ENCODE results near the gene BOLL. TPM values are rescaled to one million over a fixed set of nuclear protein-coding genes. Genes with fewer than 3 reads are reported as not detected.
A peak's percentile ranks its signal among the peaks of the same experiment; 100 is the strongest.

The BOLL gene
- total RNA-seq, 3 donors from 2014 or later, result 0.29 TPM; not detected in 2

DNA sequence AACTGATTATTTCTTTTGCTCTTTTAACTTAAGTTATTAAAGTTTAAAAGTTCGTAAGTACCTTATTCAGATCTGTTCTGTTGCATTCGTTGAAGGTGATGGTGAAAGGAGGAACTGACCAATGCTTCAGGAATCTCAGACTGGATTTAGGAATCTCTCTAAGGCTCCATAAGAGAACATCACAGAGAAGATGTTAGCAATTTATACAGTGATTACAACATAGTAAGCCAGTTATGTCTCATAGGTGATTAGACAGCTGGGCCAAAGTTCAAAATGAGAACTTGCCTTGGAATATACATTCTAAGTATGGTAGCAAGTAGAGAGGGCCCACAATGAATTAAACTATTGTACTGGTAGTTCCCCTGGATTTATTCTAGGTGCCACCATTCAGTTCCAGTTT, 76.8 kb downstream of the BOLL start:
- Histone ChIP-seq H3K4me1 (peaks cover 0 to 25% of the 10 kb centered on the region in 2 donors), H3K27me3 (no peaks in the 10 kb centered on the region), H3K27ac (no peak overlapping the region), H3K36me3 (no peaks in the 10 kb centered on the region), H3K4me3 (peak overlapping the region in 1 of 3 donors; percentile 3), H3K9me3 (no peaks in the 10 kb centered on the region)
- TF ChIP-seq, protein P1, sequence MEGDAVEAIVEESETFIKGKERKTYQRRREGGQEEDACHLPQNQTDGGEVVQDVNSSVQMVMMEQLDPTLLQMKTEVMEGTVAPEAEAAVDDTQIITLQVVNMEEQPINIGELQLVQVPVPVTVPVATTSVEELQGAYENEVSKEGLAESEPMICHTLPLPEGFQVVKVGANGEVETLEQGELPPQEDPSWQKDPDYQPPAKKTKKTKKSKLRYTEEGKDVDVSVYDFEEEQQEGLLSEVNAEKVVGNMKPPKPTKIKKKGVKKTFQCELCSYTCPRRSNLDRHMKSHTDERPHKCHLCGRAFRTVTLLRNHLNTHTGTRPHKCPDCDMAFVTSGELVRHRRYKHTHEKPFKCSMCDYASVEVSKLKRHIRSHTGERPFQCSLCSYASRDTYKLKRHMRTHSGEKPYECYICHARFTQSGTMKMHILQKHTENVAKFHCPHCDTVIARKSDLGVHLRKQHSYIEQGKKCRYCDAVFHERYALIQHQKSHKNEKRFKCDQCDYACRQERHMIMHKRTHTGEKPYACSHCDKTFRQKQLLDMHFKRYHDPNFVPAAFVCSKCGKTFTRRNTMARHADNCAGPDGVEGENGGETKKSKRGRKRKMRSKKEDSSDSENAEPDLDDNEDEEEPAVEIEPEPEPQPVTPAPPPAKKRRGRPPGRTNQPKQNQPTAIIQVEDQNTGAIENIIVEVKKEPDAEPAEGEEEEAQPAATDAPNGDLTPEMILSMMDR (IDR thresholded peaks at IDR 0.05), result no peak
- TF ChIP-seq POLR2A (IDR thresholded peaks at IDR 0.05) (no peak), POLR2AphosphoS5 (IDR thresholded peaks at IDR 0.05) (no peak)
- intact Hi-C loops (cut with DNase I; ENCODE audit: low total_unique reads), result no loop called here
- no peak for DNase-seq (ENCODE audit: low spot score in 2 of 2)

DNA sequence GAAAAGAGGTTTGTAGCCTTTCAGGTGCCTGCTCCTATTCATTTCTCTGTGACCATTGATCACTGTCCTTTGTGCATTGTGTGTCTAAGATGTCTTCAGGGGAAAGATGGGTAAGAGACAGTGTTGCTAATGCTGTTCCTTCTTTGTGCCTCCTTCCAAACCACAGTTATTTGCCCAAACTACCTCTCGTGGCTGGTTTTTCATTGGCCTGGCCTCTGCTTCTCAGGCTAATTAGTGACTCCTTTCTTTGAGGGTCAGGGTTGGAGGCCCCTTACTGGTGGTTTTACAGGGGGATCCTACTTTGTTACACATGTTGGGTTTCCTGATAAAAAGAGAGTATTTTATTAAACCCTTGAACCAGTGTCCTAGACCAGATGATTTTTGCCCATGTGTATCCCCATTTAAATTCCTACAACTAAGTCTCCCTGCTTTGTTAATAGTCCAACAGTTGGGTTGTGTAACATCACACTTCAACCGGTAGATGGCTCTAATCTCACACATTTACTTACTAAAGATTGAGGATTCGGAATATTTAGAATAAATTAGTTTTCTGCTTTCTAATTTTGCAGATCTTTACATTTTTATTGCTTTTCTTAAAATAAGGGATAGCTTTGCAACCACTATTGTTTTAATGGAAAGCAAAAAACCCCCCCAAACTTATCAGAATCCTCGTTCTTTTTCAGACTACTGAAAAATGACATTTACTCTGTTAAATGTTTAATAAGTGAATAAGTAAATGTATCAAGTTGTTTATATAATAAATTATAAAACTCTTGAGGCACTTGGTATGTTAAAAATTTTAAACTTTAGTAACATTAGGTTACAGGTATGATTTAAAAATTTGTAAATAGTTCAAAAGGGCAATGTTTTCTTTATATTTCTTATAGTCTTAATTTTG, 77.6 kb downstream of the BOLL start:
- DNase-seq (ENCODE audit: low spot score in 2 of 2), result no peak
- Histone ChIP-seq H3K27ac (no peak overlapping the region), H3K36me3 (no peaks in the 10 kb centered on the region), H3K4me1 (peaks cover 0 to 25% of the 10 kb centered on the region in 2 donors), H3K4me3 (peak overlapping the region in 2 of 3 donors; percentile 81 to 87), H3K9me3 (no peaks in the 10 kb centered on the region), H3K27me3 (no peaks in the 10 kb centered on the region)
- intact Hi-C loops (cut with DNase I; ENCODE audit: low total_unique reads), result no loop called here
- TF ChIP-seq POLR2A (IDR thresholded peaks at IDR 0.05), result no peak
- TF ChIP-seq, protein P1 (IDR thresholded peaks at IDR 0.05), result peak; percentile 55 to 66 (median 65)

DNA sequence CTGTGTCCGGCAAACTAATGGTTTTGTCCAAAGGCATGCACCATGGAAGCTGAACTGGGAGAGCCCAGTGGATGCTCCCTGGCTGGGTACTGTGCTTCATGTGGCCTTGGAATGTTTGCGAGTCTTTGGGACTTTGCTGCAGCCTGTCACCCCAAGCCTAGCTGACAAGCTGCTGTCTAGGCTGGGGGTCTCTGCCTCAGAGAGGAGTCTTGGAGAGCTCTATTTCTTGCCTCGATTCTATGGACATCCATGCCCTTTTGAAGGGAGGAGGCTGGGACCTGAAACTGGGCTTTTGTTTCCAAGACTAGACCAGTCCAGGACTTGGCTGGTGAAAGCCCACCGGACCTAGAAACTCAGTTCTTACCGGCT, 78.3 kb downstream of the BOLL start:
- TF ChIP-seq POLR2AphosphoS5 (IDR thresholded peaks at IDR 0.05) (no peak), POLR2A (IDR thresholded peaks at IDR 0.05) (no peak)
- TF ChIP-seq, protein P1 (IDR thresholded peaks at IDR 0.05), result no peak
- intact Hi-C loops (cut with DNase I; ENCODE audit: low total_unique reads), result no loop called here
- H3K27me3 ChIP-seq, result no peaks in the 10 kb centered on the region

DNA sequence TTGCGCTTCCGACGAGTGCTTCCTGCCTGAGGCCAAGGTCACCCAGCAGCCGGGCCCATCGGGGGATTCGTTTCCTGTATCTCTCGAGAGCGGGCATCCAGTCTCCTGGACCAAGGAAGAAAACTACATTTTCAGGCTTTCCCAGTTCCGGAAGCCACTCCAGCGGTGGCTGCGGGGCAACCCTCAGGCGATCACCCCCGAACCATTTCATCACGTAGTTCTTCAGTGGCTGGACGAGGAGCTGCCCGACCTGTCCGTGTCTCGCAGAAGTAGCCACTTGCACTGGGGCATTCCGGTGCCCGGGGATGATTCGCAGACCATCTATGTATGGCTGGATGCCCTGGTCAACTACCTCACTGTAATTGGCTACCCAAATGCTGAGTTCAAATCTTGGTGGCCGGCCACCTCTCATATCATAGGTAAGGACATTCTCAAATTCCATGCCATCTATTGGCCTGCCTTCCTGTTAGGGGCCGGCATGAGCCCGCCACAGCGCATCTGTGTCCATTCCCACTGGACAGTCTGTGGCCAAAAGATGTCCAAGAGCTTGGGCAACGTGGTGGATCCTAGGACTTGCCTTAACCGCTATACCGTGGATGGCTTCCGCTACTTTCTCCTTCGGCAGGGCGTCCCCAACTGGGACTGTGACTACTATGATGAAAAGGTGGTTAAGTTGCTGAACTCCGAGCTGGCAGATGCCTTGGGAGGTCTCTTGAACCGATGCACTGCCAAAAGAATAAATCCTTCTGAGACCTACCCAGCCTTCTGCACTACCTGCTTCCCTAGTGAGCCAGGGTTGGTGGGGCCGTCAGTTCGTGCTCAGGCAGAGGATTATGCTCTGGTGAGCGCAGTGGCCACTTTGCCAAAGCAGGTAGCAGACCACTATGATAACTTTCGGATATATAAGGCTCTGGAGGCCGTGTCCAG, 78.9 kb downstream of the BOLL start:
- Histone ChIP-seq H3K4me3 (peak overlapping the region; percentile 81 to 90 (median 87)), H3K4me1 (peaks cover 0 to 25% of the 10 kb centered on the region in 2 donors), H3K27me3 (no peaks in the 10 kb centered on the region), H3K9me3 (no peaks in the 10 kb centered on the region), H3K27ac (peak overlapping the region; percentile 36 to 78), H3K36me3 (no peaks in the 10 kb centered on the region)
- peak in 1 of 2 donors; percentile 54 for DNase-seq (ENCODE audit: low spot score in 2 of 2)
- intact Hi-C loops (cut with DNase I; ENCODE audit: low total_unique reads), result no loop called here
- TF ChIP-seq, protein P1 (IDR thresholded peaks at IDR 0.05), result no peak
- TF ChIP-seq POLR2AphosphoS5 (IDR thresholded peaks at IDR 0.05), result no peak
- TF ChIP-seq POLR2A (IDR thresholded peaks at IDR 0.05), result no peak

More for the DNA sequence above, 78.3 kb downstream of the BOLL start:
- Histone ChIP-seq H3K36me3 (no peaks in the 10 kb centered on the region), H3K27ac (no peak overlapping the region), H3K9me3 (no peaks in the 10 kb centered on the region), H3K4me1 (peaks cover 0 to 25% of the 10 kb centered on the region in 2 donors), H3K4me3 (peak overlapping the region; percentile 81 to 90 (median 87))
- DNase-seq (ENCODE audit: low spot score in 2 of 2), result no peak

Measured in breast epithelium (tissue), 4 donors.